Hepatocyte (in vitro differentiated cells): ENCODE measurements around the gene UBR3.

Experiments
- EZH2 ChIP-seq: fragments of 200-600 bp; sonication (generic); IDR thresholded peaks from 2 replicates; pipeline ENCODE4 v1.6.1; 2016; ENCODE audit warnings: antibody characterized with exemption, mild to moderate bottlenecking, borderline replicate concordance
- EZH2phosphoT487 ChIP-seq: fragments of 200-600 bp; sonication (generic); IDR thresholded peaks from one replicate; pipeline ENCODE4 v1.6.1; 2018; ENCODE audit warnings: antibody characterized with exemption, mild to moderate bottlenecking, low read depth, moderate library complexity; ENCODE audit not compliant: unreplicated experiment, severe bottlenecking
- TF ChIP-seq, protein P1 (sequence below): fragments of 200-600 bp; sonication (generic); IDR thresholded peaks from 2 replicates; pipeline ENCODE4 v1.5.1; 2016; ENCODE audit warnings: antibody characterized with exemption, mild to moderate bottlenecking; ENCODE audit not compliant: poor library complexity

- TF ChIP-seq, protein P1, sequence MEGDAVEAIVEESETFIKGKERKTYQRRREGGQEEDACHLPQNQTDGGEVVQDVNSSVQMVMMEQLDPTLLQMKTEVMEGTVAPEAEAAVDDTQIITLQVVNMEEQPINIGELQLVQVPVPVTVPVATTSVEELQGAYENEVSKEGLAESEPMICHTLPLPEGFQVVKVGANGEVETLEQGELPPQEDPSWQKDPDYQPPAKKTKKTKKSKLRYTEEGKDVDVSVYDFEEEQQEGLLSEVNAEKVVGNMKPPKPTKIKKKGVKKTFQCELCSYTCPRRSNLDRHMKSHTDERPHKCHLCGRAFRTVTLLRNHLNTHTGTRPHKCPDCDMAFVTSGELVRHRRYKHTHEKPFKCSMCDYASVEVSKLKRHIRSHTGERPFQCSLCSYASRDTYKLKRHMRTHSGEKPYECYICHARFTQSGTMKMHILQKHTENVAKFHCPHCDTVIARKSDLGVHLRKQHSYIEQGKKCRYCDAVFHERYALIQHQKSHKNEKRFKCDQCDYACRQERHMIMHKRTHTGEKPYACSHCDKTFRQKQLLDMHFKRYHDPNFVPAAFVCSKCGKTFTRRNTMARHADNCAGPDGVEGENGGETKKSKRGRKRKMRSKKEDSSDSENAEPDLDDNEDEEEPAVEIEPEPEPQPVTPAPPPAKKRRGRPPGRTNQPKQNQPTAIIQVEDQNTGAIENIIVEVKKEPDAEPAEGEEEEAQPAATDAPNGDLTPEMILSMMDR = no peak
- TF ChIP-seq EZH2phosphoT487 (no peak), EZH2 (no peak)
These were observed 271.5 kb downstream of the UBR3 start for GRCh38 chr2:170098626-170099312.
